Ammon's horn (tissue), 1 donor: ENCODE data around the gene KAT5.
"Not testable (repeated sequence)": the region's sequence is repeated elsewhere in the genome, so short reads cannot be mapped to it uniquely, and the experiment has no call there.

ENCODE experiments used
- DNase-seq: peaks from one replicate; pipeline ENCODE4 v3.0.0-alpha.2; 2016; ENCODE audit warnings: low spot score

Gene KAT5

GRCh38 chr11:65744026-65744698 is 32.1 kb downstream of the KAT5 start:
- no peak for DNase-seq

GRCh38 chr11:65744699-65745042 is 32.6 kb downstream of the KAT5 start:
- DNase-seq = no peak

- DNase-seq = no peak
Observed at GRCh38 chr11:65745049-65745448, 33.0 kb downstream of the KAT5 start.

DNA sequence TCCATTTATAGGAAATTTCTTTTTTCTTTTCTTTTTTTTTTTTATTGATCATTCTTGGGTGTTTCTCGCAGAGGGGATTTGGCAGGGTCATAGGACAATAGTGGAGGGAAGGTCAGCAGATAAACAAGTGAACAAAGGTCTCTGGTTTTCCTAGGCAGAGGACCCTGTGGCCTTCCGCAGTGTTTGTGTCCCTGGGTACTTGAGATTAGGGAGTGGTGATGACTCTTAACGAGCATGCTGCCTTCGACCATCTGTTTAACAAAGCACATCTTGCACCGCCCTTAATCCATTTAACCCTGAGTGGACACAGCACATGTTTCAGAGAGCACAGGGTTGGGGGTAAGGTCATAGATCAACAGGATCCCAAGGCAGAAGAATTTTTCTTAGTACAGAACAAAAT is 50.1 kb downstream of the KAT5 start:
- DNase-seq = not testable (repeated sequence)

DNA sequence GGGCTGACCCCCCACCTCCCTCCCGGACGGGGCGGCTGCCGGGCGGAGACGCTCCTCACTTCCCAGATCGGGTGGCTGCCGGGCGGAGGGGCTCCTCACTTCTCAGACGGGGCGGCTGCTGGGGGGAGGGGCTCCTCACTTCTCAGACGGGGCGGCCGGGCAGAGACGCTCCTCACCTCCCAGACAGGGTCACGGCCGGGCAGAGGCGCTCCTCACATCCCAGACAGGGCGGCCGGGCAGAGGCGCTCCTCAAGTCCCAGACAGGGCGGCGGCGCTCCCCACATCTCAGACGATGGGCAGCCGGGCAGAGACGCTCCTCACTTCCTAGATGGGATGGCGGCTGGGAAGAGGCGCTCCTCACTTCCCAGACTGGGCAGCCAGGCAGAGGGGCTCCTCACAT is 50.8 kb downstream of the KAT5 start:
- DNase-seq = not testable (repeated sequence)

DNA sequence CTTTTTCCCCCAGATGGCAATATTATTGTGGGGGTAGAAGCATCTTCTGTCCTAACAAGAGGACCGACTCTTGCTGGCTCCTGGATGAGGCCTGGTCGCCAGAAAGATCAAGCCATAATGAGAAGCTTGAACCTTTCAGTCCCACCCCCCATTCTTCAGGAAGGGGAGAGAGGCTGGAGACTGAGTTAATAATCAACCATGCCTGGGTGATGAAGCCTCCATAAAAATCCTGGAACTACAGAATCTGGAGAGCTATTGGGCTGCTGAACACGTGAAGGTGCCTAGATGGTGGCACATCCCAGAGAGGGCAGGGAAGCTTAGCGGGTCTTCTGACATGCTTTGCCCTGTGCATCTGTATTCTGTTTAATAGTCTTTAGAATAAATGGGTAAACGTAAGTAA is 52.4 kb downstream of the KAT5 start:
- no peak for DNase-seq

GRCh38 chr11:65766535-65766934 is 54.5 kb downstream of the KAT5 start:
- no peak for DNase-seq

DNA sequence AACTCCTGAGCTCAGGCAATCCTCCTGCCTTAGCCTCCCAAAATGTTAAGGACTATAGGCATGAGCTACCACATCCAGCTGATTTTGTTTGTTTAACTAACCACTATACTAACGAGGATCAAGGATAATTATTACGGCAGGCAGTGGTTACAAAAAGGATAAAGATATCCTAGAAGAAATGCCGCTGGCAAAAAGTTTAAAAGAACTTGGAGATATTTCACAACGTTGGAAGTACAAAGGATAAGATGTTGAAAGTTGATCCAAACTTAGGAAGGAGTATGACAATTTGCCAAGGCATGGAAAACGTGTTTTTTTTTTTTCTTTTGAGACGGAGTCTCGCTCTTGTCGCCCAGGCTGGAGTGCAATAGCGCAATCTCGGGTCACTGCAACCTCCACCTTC is 55.4 kb downstream of the KAT5 start:
- DNase-seq = no peak

DNA sequence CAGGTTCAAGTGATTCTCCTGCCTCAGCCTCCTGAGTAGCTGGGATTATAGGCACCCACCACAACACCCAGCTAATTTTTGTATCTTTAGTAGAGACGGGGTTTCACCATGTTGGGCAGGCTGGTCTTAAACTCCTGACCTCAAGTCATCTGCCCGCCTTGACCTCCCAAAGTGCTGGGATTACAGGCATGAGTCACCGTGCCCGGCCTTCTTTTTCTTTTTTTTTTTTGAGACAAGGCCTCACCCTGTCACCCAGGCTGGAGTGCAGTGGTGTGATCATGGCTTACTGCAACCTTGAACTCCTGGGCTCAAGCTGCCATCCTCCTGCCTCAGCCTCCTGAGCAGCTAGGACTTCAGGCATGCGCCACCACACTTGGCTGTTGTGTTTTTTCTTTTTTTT is 55.8 kb downstream of the KAT5 start:
- not testable (repeated sequence) for DNase-seq
